ENCODE data around the gene SGSH. TPM values are rescaled to one million over a fixed set of nuclear protein-coding genes. Genes with fewer than 3 reads are reported as not detected.

The SGSH gene
- total and polyA plus RNA-seq, 4 donors = 11.1 to 61.3 (median 42.7) TPM

DNA sequence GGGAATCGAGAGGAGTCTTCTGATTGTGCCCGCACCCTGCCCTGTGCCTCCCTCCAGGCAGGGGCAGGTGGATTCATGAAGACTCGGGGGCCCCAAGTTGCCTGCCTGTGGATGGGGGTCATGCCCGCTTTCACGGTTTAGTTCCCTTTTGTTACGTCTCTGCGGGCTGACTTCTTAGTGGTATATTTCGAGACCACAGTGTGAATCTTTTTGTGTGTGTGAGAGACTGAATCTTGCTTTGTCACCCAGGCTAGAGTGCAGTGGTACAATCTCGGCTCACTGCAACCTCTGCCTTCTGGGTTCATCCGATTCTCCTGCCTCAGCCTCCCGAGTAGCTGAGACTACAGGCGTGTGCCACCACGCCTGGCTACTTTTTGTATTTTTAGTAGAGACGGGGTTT lies 22.4 kb upstream of the SGSH start:
- Histone ChIP-seq H3K27ac (ENCODE audit: low read depth in 1 of 2, low read length in 2 of 2) (no peak overlapping the region), H3K27me3 (ENCODE audit: control insufficient read depth in 1 of 2, insufficient read depth in 2 of 2, low read length in 1 of 2) (no peaks in the 10 kb centered on the region), H3K4me3 (ENCODE audit: low read length in 2 of 2) (no peak overlapping the region), H3K4me1 (ENCODE audit: control insufficient read depth in 1 of 2, insufficient read depth in 2 of 2, low read length in 2 of 2) (no peaks in the 10 kb centered on the region), H3K9me3 (ENCODE audit: control insufficient read depth, low read length) (no peaks in the 10 kb centered on the region), H3K36me3 (ENCODE audit: control insufficient read depth in 1 of 2, insufficient read depth in 2 of 2, low read length in 1 of 2) (peaks cover 2 to 11% of the 10 kb centered on the region in 2 donors)
- WGBS, 2 donors = 82 to 90% methylated on average over 14 of the region's 14 CpGs
- intact Hi-C loops (cut with DNase I) = no loop called here
- DNase-seq (no peak), ATAC-seq (ENCODE audit: low FRiP score) (no peak)

DNA sequence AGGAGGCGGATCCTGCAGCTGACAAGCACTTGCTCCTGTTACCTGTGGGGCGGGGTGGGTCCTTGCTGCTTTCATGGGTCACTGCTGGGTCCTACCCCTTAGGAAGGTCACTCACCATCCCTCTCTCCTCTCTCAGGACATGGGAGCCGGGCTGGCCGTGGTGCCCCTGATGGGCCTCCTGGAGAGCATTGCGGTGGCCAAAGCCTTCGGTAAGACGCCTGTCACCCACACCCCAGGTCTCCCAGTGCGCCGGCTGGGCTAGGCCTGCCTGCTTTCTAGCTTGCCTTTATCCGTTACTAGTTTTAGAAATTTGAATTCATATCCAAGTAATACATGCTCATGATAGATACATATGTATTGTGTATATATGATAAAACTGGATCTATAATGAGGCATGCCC lies 17.3 kb upstream of the SGSH start:
- Histone ChIP-seq H3K36me3 (ENCODE audit: control insufficient read depth in 1 of 2, insufficient read depth in 2 of 2, low read length in 1 of 2) (peaks cover 2 to 3% of the 10 kb centered on the region in 2 donors), H3K27ac (ENCODE audit: low read depth in 1 of 2, low read length in 2 of 2) (no peak overlapping the region), H3K9me3 (ENCODE audit: control insufficient read depth, low read length) (no peaks in the 10 kb centered on the region), H3K4me3 (ENCODE audit: low read length in 2 of 2) (no peak overlapping the region), H3K27me3 (ENCODE audit: control insufficient read depth in 1 of 2, insufficient read depth in 2 of 2, low read length in 1 of 2) (no peaks in the 10 kb centered on the region), H3K4me1 (ENCODE audit: control insufficient read depth in 1 of 2, insufficient read depth in 2 of 2, low read length in 2 of 2) (no peaks in the 10 kb centered on the region)
- 96 to 97% methylated on average over 10 of the region's 10 CpGs for WGBS, 2 donors
- intact Hi-C loops (cut with DNase I) = no loop called here
- ATAC-seq (ENCODE audit: low FRiP score) = no peak
- no peak for DNase-seq

DNA sequence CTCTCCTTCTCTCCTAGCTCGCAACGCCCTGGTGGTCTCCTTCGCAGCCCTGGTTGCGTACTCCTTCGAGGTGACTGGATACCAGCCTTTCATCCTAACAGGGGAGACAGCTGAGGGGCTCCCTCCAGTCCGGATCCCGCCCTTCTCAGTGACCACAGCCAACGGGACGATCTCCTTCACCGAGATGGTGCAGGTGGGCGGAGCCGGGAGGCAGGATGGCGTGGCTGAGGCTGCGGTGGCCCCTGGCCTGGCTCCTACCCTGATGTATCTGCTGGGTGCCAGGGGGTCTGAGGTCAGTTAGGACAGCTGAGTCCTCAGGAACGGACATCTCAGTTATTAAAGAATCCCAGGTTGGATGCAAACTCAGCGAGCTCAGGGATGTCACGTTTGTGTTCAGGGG lies 16.8 kb upstream of the SGSH start:
- no peak overlapping the region for H3K4me3 ChIP-seq (ENCODE audit: low read length in 2 of 2)
- H3K36me3 ChIP-seq (ENCODE audit: control insufficient read depth in 1 of 2, insufficient read depth in 2 of 2, low read length in 1 of 2) = peaks cover 2% of the 10 kb centered on the region in 2 donors
- H3K9me3 ChIP-seq (ENCODE audit: control insufficient read depth, low read length) = no peaks in the 10 kb centered on the region
- no peak overlapping the region for H3K27ac ChIP-seq (ENCODE audit: low read depth in 1 of 2, low read length in 2 of 2)
- no peaks in the 10 kb centered on the region for H3K4me1 ChIP-seq (ENCODE audit: control insufficient read depth in 1 of 2, insufficient read depth in 2 of 2, low read length in 2 of 2)
- no peaks in the 10 kb centered on the region for H3K27me3 ChIP-seq (ENCODE audit: control insufficient read depth in 1 of 2, insufficient read depth in 2 of 2, low read length in 1 of 2)
- no peak for DNase-seq
- WGBS, 2 donors = 86 to 87% methylated on average over 17 of the region's 17 CpGs
- ATAC-seq (ENCODE audit: low FRiP score) = no peak
- intact Hi-C loops (cut with DNase I) = no loop called here

DNA sequence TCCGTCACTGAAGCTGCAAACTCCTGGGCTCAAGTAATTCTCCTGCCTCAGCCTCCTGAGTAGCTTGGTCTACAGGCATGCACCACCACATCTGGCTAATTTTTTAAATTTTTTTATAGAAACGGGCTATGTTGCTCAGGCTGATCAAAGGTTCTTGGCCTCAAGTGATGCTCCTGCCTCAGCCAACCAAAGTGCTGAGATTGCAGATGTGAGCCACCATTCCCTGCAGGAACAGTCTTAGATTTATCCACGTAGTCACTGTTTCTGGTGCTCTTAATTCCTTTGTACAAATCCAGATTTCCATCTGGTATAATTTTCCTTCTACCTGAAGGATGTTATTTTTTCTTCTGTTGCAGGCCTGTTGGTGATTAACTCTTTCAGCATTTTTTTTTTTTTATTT lies 13.1 kb upstream of the SGSH start:
- Histone ChIP-seq H3K4me3 (ENCODE audit: low read length in 2 of 2) (no peak overlapping the region), H3K27ac (ENCODE audit: low read depth in 1 of 2, low read length in 2 of 2) (no peak overlapping the region), H3K9me3 (ENCODE audit: control insufficient read depth, low read length) (no peaks in the 10 kb centered on the region), H3K27me3 (ENCODE audit: control insufficient read depth in 1 of 2, insufficient read depth in 2 of 2, low read length in 1 of 2) (no peaks in the 10 kb centered on the region), H3K4me1 (ENCODE audit: control insufficient read depth in 1 of 2, insufficient read depth in 2 of 2, low read length in 2 of 2) (no peaks in the 10 kb centered on the region), H3K36me3 (ENCODE audit: control insufficient read depth in 1 of 2, insufficient read depth in 2 of 2, low read length in 1 of 2) (peaks cover 2 to 9% of the 10 kb centered on the region in 2 donors)
- 96 to 97% methylated on average over 3 of the region's 3 CpGs for WGBS, 2 donors
- intact Hi-C loops (cut with DNase I) = no loop called here
- ATAC-seq (ENCODE audit: low FRiP score) (no peak), DNase-seq (no peak)

GRCh38 chr17:80232438-80232837 lies 12.3 kb upstream of the SGSH start:
- Histone ChIP-seq H3K36me3 (ENCODE audit: control insufficient read depth in 1 of 2, insufficient read depth in 2 of 2, low read length in 1 of 2) (peaks cover 2 to 9% of the 10 kb centered on the region in 2 donors), H3K4me3 (ENCODE audit: low read length in 2 of 2) (no peak overlapping the region), H3K4me1 (ENCODE audit: control insufficient read depth in 1 of 2, insufficient read depth in 2 of 2, low read length in 2 of 2) (no peaks in the 10 kb centered on the region), H3K27ac (ENCODE audit: low read depth in 1 of 2, low read length in 2 of 2) (no peak overlapping the region), H3K9me3 (ENCODE audit: control insufficient read depth, low read length) (no peaks in the 10 kb centered on the region), H3K27me3 (ENCODE audit: control insufficient read depth in 1 of 2, insufficient read depth in 2 of 2, low read length in 1 of 2) (no peaks in the 10 kb centered on the region)
- no peak for DNase-seq
- no peak for ATAC-seq (ENCODE audit: low FRiP score)
- intact Hi-C loops (cut with DNase I) = no loop called here
- WGBS, 2 donors = 97 to 100% methylated on average over 1 of the region's 1 CpG

DNA sequence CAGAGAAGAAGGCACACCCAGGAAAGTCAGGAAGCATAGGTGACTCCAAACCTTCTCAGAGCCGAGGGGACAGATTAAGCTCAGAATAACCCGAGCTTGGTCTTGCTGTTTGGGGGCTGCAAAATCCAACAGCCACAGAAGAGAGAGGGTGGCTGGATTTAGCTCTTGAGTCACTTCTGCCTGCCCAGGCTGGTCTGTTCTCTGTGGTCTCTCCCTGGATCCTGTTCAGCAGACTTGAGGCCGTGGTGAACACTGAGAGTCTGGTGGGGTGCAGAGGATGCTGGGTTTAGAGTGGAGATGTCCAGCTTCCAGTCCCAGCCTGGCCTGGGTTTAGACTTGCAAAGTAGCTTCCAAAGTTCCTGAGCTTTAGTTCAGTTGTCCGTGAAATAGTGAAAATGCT lies 8.9 kb upstream of the SGSH start:
- Histone ChIP-seq H3K9me3 (ENCODE audit: control insufficient read depth, low read length) (no peaks in the 10 kb centered on the region), H3K27ac (ENCODE audit: low read depth in 1 of 2, low read length in 2 of 2) (no peak overlapping the region), H3K4me3 (ENCODE audit: low read length in 2 of 2) (no peak overlapping the region), H3K27me3 (ENCODE audit: control insufficient read depth in 1 of 2, insufficient read depth in 2 of 2, low read length in 1 of 2) (no peaks in the 10 kb centered on the region), H3K36me3 (ENCODE audit: control insufficient read depth in 1 of 2, insufficient read depth in 2 of 2, low read length in 1 of 2) (peaks cover 0 to 9% of the 10 kb centered on the region in 2 donors), H3K4me1 (ENCODE audit: control insufficient read depth in 1 of 2, insufficient read depth in 2 of 2, low read length in 2 of 2) (no peaks in the 10 kb centered on the region)
- WGBS, 2 donors = 62 to 64% methylated on average over 4 of the region's 4 CpGs
- intact Hi-C loops (cut with DNase I) = no loop called here
- DNase-seq (no peak), ATAC-seq (ENCODE audit: low FRiP score) (no peak)

DNA sequence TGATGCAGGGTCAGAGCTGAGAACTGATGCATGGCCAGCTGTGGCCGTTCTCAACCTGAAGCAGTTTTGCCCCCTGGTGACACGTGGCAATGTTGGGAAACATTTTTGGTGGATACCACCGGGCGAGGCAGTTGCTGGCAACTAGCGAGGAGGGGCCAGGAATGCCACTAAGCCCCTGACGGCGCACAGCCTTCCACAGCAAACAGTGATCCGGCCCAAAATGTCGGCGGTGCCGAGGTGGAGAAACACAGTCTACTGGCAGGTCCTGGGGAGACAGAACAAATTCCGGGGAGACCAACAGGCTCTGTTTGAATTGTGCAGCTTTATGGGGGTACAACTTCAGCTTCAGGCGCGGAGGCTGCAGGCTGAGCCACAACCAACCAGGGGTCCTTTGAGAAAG lies 8.3 kb upstream of the SGSH start:
- intact Hi-C loops (cut with DNase I) = no loop called here
- peaks cover 0 to 9% of the 10 kb centered on the region in 2 donors for H3K36me3 ChIP-seq (ENCODE audit: control insufficient read depth in 1 of 2, insufficient read depth in 2 of 2, low read length in 1 of 2)
- 91 to 95% methylated on average over 14 of the region's 14 CpGs for WGBS, 2 donors

GRCh38 chr17:80227666-80228065 lies 7.5 kb upstream of the SGSH start:
- no peaks in the 10 kb centered on the region for H3K4me1 ChIP-seq (ENCODE audit: control insufficient read depth in 1 of 2, insufficient read depth in 2 of 2, low read length in 2 of 2)
- H3K36me3 ChIP-seq (ENCODE audit: control insufficient read depth in 1 of 2, insufficient read depth in 2 of 2, low read length in 1 of 2) = peaks cover 0 to 9% of the 10 kb centered on the region in 2 donors
- no peak overlapping the region for H3K4me3 ChIP-seq (ENCODE audit: low read length in 2 of 2)
- WGBS, 2 donors = 95 to 97% methylated on average over 11 of the region's 11 CpGs
- H3K9me3 ChIP-seq (ENCODE audit: control insufficient read depth, low read length) = no peaks in the 10 kb centered on the region
- DNase-seq (no peak), ATAC-seq (ENCODE audit: low FRiP score) (no peak)
- intact Hi-C loops (cut with DNase I) = no loop called here
- no peak overlapping the region for H3K27ac ChIP-seq (ENCODE audit: low read depth in 1 of 2, low read length in 2 of 2)
- no peaks in the 10 kb centered on the region for H3K27me3 ChIP-seq (ENCODE audit: control insufficient read depth in 1 of 2, insufficient read depth in 2 of 2, low read length in 1 of 2)

More for the DNA sequence above, 8.3 kb upstream of the SGSH start:
- DNase-seq (no peak), ATAC-seq (ENCODE audit: low FRiP score) (no peak)
- H3K4me3 ChIP-seq (ENCODE audit: low read length in 2 of 2) = no peak overlapping the region
- no peaks in the 10 kb centered on the region for H3K4me1 ChIP-seq (ENCODE audit: control insufficient read depth in 1 of 2, insufficient read depth in 2 of 2, low read length in 2 of 2)
- H3K9me3 ChIP-seq (ENCODE audit: control insufficient read depth, low read length) = no peaks in the 10 kb centered on the region
- H3K27me3 ChIP-seq (ENCODE audit: control insufficient read depth in 1 of 2, insufficient read depth in 2 of 2, low read length in 1 of 2) = no peaks in the 10 kb centered on the region
- no peak overlapping the region for H3K27ac ChIP-seq (ENCODE audit: low read depth in 1 of 2, low read length in 2 of 2)

DNA sequence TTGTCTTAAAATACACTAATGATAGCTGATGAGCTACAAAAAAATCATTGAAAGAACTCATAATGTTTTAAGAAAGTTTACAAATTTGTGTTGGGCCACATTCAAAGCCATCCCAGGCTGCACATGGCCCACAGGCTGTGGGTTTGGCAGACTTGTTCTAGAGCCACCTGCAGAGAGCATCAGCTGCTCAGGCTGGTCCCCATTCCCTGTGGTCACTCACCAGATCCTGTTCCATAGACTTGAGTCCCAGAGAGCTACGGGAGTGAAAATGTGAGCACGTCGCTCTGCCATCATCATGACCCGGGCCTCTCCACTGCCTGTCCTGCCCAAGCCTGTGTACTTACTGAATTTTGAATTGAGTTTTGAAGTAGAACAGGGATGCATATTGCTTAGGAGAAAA lies 7.0 kb upstream of the SGSH start:
- no peaks in the 10 kb centered on the region for H3K4me1 ChIP-seq (ENCODE audit: control insufficient read depth in 1 of 2, insufficient read depth in 2 of 2, low read length in 2 of 2)
- H3K36me3 ChIP-seq (ENCODE audit: control insufficient read depth in 1 of 2, insufficient read depth in 2 of 2, low read length in 1 of 2) = peaks cover 0 to 7% of the 10 kb centered on the region in 2 donors
- H3K27ac ChIP-seq (ENCODE audit: low read depth in 1 of 2, low read length in 2 of 2) = no peak overlapping the region
- intact Hi-C loops (cut with DNase I) = no loop called here
- DNase-seq (no peak), ATAC-seq (ENCODE audit: low FRiP score) (no peak)
- H3K9me3 ChIP-seq (ENCODE audit: control insufficient read depth, low read length) = no peaks in the 10 kb centered on the region
- H3K27me3 ChIP-seq (ENCODE audit: control insufficient read depth in 1 of 2, insufficient read depth in 2 of 2, low read length in 1 of 2) = no peaks in the 10 kb centered on the region
- H3K4me3 ChIP-seq (ENCODE audit: low read length in 2 of 2) = no peak overlapping the region
- 96 to 98% methylated on average over 4 of the region's 4 CpGs for WGBS, 2 donors
